Measurements from ENCODE around the gene PDZRN3. TPM values are rescaled to one million over a fixed set of nuclear protein-coding genes. Genes with fewer than 3 reads are reported as not detected.

The PDZRN3 gene
- polyA plus RNA-seq, 1 of the 3 experiments (the other 2 are of a cell fraction): 10.3 TPM

GRCh38 chr3:73669260-73669659, 44.5 kb upstream of the PDZRN3 start:
- no peaks in the 10 kb centered on the region for H3F3A ChIP-seq (replicated peaks; ENCODE audit: insufficient read depth)
- H3K27me3 ChIP-seq (ENCODE audit: insufficient read depth): no peaks in the 10 kb centered on the region
- POLR2A ChIA-PET: no interaction called here
- WGBS (ENCODE audit: low lambda C conversion rate): 31% methylated on average over 3 of the region's 3 CpGs
- H3K9me2 ChIP-seq: no peaks in the 10 kb centered on the region
- H3K4me1 ChIP-seq (ENCODE audit: control insufficient read depth in 1 of 2, insufficient read depth in 2 of 2, low read depth in 1 of 2, low read length in 1 of 2): peaks cover 5 to 12% of the 10 kb centered on the region in 2 experiments; a peak in 2 of 4 replicates
- CTCF ChIA-PET: interaction anchor here (1.1 kb wide), 1 partner anchor 13 kb away, joined by 3 read pairs; no protein-coding TSS in a partner anchor
- no peak overlapping the region for H3K4me2 ChIP-seq
- no peak for DNase-seq
- H3K4me3 ChIP-seq (ENCODE audit: low read depth in 2 of 2, low read length in 1 of 2): no peak overlapping the region
- H3K36me3 ChIP-seq (replicated peaks in 1 of 2; ENCODE audit: control insufficient read depth in 1 of 2, insufficient read depth in 2 of 2, low read length in 1 of 2): no peaks in the 10 kb centered on the region
- no peak overlapping the region for H3K9ac ChIP-seq
- no peak overlapping the region for H2AFZ ChIP-seq (ENCODE audit: low read depth)
- H3K27ac ChIP-seq (ENCODE audit: low read depth in 2 of 2, low read length in 1 of 2): peak overlapping the region in 1 of 2 experiments; percentile 7; a peak in 1 of 4 replicates
- no peaks in the 10 kb centered on the region for H3K9me3 ChIP-seq
- no peaks in the 10 kb centered on the region for H4K20me1 ChIP-seq (ENCODE audit: insufficient read depth)
- no peaks in the 10 kb centered on the region for H3K79me2 ChIP-seq (ENCODE audit: insufficient read depth)
- TF ChIP-seq, protein P1, sequence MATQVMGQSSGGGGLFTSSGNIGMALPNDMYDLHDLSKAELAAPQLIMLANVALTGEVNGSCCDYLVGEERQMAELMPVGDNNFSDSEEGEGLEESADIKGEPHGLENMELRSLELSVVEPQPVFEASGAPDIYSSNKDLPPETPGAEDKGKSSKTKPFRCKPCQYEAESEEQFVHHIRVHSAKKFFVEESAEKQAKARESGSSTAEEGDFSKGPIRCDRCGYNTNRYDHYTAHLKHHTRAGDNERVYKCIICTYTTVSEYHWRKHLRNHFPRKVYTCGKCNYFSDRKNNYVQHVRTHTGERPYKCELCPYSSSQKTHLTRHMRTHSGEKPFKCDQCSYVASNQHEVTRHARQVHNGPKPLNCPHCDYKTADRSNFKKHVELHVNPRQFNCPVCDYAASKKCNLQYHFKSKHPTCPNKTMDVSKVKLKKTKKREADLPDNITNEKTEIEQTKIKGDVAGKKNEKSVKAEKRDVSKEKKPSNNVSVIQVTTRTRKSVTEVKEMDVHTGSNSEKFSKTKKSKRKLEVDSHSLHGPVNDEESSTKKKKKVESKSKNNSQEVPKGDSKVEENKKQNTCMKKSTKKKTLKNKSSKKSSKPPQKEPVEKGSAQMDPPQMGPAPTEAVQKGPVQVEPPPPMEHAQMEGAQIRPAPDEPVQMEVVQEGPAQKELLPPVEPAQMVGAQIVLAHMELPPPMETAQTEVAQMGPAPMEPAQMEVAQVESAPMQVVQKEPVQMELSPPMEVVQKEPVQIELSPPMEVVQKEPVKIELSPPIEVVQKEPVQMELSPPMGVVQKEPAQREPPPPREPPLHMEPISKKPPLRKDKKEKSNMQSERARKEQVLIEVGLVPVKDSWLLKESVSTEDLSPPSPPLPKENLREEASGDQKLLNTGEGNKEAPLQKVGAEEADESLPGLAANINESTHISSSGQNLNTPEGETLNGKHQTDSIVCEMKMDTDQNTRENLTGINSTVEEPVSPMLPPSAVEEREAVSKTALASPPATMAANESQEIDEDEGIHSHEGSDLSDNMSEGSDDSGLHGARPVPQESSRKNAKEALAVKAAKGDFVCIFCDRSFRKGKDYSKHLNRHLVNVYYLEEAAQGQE (IDR thresholded peaks at IDR 0.05; ENCODE audit: low read depth, low read length): no peak
- no peak for TF ChIP-seq CTCF (IDR thresholded peaks at IDR 0.05)
- TF ChIP-seq GATA2 (CRISPR knock-in tag; IDR thresholded peaks at IDR 0.05): no peak
- TF ChIP-seq, protein P2, sequence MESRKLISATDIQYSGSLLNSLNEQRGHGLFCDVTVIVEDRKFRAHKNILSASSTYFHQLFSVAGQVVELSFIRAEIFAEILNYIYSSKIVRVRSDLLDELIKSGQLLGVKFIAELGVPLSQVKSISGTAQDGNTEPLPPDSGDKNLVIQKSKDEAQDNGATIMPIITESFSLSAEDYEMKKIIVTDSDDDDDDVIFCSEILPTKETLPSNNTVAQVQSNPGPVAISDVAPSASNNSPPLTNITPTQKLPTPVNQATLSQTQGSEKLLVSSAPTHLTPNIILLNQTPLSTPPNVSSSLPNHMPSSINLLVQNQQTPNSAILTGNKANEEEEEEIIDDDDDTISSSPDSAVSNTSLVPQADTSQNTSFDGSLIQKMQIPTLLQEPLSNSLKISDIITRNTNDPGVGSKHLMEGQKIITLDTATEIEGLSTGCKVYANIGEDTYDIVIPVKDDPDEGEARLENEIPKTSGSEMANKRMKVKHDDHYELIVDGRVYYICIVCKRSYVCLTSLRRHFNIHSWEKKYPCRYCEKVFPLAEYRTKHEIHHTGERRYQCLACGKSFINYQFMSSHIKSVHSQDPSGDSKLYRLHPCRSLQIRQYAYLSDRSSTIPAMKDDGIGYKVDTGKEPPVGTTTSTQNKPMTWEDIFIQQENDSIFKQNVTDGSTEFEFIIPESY (IDR thresholded peaks at IDR 0.05; ENCODE audit: borderline replicate concordance, low read depth): no peak
- TF ChIP-seq TCF12 (IDR thresholded peaks at IDR 0.05): peak; percentile 47; the same call in 1 of the 2 replicates
- no peak for TF ChIP-seq TEAD4 (IDR thresholded peaks at IDR 0.05; ENCODE audit: borderline replicate concordance, insufficient read depth)
- no peak for TF ChIP-seq MXI1 (IDR thresholded peaks at IDR 0.05; ENCODE audit: low read depth, low read length)
- TF ChIP-seq, protein P3, sequence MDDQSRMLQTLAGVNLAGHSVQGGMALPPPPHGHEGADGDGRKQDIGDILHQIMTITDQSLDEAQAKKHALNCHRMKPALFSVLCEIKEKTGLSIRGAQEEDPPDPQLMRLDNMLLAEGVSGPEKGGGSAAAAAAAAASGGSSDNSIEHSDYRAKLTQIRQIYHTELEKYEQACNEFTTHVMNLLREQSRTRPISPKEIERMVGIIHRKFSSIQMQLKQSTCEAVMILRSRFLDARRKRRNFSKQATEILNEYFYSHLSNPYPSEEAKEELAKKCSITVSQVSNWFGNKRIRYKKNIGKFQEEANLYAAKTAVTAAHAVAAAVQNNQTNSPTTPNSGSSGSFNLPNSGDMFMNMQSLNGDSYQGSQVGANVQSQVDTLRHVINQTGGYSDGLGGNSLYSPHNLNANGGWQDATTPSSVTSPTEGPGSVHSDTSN (IDR thresholded peaks at IDR 0.05): 0 out of 2 replicates have a peak, but pooled peaks have one; percentile 6
- TF ChIP-seq MEF2A (IDR thresholded peaks at IDR 0.05; ENCODE audit: borderline replicate concordance, low read depth): no peak
- peak; percentile 55 for TF ChIP-seq JUND (IDR thresholded peaks at IDR 0.05)
- no peak for TF ChIP-seq RFX5 (IDR thresholded peaks at IDR 0.05; ENCODE audit: low read length)
- TF ChIP-seq NFIC (IDR thresholded peaks at IDR 0.05; ENCODE audit: borderline replicate concordance): no peak
- TF ChIP-seq EZH2phosphoT487 (IDR thresholded peaks at IDR 0.05; ENCODE audit: borderline replicate concordance, low read depth): no peak
- TF ChIP-seq TAF1 (IDR thresholded peaks at IDR 0.05; ENCODE audit: borderline replicate concordance, low read depth, low read length): no peak
- no peak for TF ChIP-seq POLR2AphosphoS5 (IDR thresholded peaks at IDR 0.05; ENCODE audit: low read depth, low read length)
- no peak for TF ChIP-seq SMC3 (IDR thresholded peaks at IDR 0.05; ENCODE audit: low read depth, low read length)
- no peak for TF ChIP-seq RXRA (IDR thresholded peaks at IDR 0.05; ENCODE audit: borderline replicate concordance, low read depth)
- peak; percentile 65 for TF ChIP-seq FOSL2 (IDR thresholded peaks at IDR 0.05; ENCODE audit: borderline replicate concordance, low read depth)
- TF ChIP-seq RAD21 (IDR thresholded peaks at IDR 0.05; ENCODE audit: low read length): no peak
- no peak for TF ChIP-seq CHD2 (IDR thresholded peaks at IDR 0.05; ENCODE audit: low read length, partially characterized antibody)
- TF ChIP-seq YY1 (IDR thresholded peaks at IDR 0.05; ENCODE audit: low read depth): no peak

All from SK-N-SH (cell line).